GM21717 (cell line): ENCODE measurements around the gene BAIAP2.

Source experiments
- ATAC-seq: cut with Tn5 transposase; IDR thresholded peaks from one replicate; pipeline ENCODE4 v1.9.1; 2021; ENCODE audit warnings: mild to moderate bottlenecking, moderate library complexity; ENCODE audit not compliant: unreplicated experiment

BAIAP2 gene

GRCh38 chr17:81102352-81102751 is 67.4 kb downstream of the BAIAP2 start:
- ATAC-seq: no peak

- ATAC-seq: no peak
These were observed 67.9 kb downstream of the BAIAP2 start for GRCh38 chr17:81102869-81103268.

GRCh38 chr17:81103379-81103778 is 68.4 kb downstream of the BAIAP2 start:
- ATAC-seq: no peak

- ATAC-seq: no peak
These were observed 71.8 kb downstream of the BAIAP2 start for GRCh38 chr17:81106716-81107115.

DNA sequence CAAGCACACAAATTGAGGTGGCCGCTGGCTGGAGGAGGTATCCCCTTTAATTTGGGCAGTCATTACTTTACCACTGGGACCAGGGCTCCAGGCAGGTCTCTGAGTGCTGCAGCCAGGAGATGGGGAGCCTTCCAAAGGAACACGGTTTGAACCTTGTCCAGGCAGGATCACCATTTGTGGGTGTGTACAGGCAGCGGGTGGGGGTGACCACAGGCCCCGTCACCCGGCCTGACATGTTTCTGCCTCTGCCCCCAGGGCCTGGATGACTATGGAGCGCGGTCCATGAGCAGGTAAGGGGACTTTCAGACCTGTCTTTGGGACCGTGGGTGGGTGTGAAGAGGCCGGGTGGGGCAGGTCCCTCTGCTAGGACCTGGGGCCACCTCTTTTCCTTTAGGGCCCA is 73.3 kb downstream of the BAIAP2 start:
- no peak for ATAC-seq

DNA sequence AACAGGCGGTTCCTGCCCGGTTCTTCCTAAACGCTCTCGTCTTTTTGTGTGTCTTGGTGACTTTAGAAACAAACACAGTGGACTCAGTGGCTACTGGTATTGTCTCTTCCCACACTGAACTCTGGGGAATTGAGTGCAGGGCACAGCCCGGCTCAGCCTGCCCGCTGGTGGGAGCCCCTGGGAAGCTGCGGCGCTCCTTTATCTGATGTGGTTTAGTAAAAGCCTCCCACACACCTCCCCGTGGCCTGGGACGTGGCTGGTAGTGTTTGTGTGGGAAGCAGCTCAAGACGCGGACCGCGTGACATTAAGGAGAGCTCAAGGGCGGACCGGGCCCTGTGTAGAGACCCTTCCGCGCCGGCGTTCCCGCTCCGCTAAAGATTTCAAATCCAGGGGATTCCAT is 75.0 kb downstream of the BAIAP2 start:
- no peak for ATAC-seq

- ATAC-seq: no peak
These were observed 75.6 kb downstream of the BAIAP2 start for GRCh38 chr17:81110488-81111040.

- ATAC-seq: no peak
These were observed 76.1 kb downstream of the BAIAP2 start for GRCh38 chr17:81111066-81111465.

GRCh38 chr17:81112450-81112849 is 77.5 kb downstream of the BAIAP2 start:
- no peak for ATAC-seq

DNA sequence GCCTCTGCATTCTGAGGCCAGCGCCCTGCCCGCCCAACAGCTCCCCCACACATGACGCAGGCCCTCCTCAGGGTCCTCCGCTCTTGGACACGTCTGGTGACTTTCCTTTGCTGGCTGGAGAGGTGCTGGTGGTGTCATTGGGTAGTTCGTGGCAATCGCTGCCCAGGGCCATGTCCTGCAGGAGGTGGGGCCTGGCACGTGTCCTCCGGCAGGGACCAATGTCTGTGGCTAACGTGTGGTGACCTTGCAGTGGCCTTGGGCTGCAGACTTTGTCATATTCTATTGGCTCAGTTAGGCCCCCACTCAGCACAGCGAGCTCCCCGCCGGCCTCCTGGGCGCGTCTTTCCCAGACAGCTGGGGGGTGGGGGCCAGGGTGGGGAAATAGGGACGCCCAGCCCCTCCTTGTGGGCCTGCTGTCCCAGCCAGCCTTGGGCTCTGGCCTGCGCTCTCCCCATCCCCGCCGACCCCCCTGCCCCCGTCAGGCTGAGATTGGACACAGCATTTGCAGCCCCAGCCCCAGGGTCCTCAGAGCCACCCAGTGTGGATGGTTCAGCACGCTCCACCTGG is 78.3 kb downstream of the BAIAP2 start:
- no peak for ATAC-seq

GRCh38 chr17:81114351-81115093 is 79.6 kb downstream of the BAIAP2 start:
- ATAC-seq: no peak

DNA sequence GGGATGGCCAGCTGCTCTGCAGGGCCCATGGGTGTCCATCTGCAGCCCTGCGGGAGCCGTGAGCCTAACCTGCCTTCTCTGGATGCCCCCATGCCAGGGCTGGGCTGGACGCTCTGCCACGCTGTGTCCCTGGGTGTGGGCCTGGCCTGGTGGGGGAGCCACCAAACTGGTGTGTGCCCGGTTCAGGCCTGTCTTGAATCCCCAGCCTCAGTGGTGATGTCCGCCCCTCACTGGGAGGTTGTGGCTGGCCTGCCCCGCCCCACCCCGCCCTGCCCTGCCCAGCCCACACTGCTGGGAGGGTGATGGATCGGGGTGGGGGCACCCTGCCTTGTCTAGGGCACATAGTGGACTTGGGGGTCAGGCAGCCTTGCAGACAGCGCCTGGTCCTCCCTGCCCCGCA is 80.3 kb downstream of the BAIAP2 start:
- no peak for ATAC-seq

DNA sequence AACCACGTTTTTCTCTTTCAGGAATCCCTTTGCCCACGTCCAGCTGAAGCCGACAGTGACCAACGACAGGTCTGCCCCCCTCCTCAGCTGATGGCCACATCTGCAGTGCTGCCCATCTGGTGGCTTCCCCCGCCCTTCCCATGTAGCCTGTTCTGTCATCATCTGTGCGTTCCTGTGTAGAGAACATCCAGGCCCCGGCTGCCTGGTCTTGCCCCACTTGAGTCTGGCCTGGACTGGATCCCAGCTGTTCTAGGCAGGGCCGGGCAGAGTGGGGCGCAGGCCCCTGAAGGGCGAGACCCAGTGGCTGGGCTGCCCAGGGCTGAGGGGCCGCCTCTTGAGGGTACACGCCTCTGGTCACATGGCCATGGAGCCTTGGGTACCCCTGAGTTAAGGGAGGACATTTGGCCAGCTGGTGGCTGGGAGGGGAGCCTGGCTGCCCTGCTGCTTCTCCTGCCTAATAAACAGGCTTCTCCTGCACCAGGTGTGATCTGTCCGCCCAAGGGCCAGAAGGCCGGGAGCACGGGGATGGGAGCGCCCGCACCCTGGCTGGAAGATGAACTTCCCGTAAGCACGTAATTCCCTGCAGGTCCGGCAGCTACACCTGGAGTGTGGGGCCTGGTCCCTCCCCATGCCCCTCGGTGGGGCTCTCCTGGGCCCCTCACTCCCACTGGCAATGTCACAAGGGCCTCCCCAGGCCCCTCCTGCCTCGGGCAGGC is 81.0 kb downstream of the BAIAP2 start:
- no peak for ATAC-seq

DNA sequence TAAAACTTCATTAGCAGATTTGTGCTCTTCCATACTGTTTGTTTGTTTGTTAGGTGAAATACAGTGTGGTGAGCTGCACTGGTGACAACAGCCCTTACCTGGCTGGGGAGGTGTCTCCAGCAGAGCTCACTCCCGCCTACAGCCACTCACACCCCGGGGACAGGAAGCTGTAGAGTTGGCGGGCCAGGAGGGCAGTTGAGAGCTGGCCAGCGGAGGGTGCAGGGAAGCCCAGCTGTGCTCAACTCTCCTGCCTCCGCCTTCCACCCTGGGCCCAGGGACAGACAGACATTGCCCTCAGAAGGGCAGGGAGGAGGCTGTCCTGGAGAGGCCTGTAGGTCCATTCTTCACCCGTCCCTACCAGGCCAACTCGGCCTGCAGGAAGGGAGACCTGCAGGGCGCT is 81.8 kb downstream of the BAIAP2 start:
- no peak for ATAC-seq

DNA sequence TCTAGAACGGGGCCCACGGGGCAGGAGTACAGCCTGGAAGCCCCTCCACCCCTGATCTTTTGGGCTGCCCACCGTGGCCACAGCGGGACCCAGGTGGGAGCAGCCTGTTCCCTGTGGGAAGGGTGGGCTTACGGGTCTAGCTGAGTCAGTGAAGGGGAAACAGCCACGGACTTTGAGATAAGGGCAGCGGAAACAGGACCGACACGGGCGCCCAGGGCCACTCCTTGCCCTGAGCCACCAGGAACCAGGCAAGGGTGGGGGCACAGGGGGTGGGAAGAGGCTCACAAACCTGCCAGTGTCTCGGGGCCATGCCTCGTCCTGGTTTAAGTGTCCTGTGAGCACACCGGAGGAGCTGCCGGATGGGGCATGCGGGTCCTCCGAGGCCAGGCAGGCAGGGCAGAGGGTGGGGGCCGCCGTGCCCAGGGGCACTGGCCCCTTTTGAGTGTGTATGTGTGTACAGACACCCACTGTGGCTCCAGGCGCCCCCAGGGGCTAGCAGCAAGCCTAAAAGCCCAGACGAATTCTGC is 82.8 kb downstream of the BAIAP2 start:
- no peak for ATAC-seq

GRCh38 chr17:81118308-81119221 is 83.6 kb downstream of the BAIAP2 start:
- no peak for ATAC-seq

DNA sequence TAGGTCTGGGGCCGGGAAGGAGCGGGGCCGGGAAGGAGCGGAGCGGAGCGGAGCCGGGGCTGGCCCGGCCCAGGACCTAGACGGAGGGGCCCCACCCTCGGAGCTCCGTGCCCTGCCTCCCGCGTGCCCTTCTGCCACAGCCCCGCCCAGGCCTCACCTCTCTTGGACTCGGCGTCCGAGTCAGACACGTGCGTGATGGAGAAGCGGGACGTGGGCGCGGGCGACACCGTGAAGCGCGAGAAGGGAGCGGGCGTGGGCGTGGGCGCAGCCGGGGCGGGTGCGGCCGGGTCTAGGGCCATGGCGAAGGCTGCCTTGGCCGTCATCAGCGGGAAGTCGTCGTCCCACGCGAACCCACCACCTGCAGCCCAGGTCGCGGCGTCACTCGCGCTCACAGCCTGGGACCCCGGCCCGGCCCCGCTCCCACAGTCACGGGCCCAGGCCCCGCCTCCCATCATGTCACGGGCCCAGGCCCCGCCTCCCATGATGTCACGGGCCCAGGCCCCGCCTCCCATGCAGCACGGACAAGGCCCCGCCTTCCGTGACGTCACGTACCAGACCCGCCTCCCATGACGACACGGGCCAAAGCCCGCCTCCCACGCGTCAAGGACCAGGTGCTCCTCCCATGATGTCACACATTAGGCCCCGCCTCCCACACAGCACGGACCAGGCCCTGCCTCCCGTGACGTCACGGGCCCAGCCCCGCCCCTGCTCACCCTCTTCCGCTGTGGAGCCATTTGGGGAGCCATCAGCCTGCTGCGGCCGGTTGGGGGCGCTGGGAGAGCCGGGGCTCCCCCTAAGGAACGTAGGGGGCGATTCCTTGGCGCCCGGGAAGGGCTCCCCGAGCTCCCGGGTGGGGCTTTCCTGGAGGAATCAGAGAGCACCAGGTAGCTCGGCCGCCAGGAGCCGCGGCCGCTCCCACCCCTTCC is 84.5 kb downstream of the BAIAP2 start:
- ATAC-seq: no peak

DNA sequence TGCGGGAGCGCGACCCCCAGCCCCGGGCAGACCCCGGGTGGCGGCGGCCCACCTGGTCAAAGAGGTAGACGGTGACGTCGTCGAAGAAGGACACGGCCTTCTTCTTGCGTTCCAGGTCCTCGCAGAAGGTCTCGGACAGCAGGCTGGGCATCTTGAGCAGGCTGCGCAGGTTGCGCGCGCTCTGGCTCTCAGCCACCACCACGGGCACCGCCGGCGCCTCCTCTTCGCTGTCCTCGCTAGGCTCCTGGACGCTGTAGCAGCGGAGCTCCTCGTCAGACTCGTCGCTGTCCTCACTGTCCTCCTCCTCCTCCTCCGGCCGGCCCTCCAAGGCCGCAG is 85.2 kb downstream of the BAIAP2 start:
- no peak for ATAC-seq

DNA sequence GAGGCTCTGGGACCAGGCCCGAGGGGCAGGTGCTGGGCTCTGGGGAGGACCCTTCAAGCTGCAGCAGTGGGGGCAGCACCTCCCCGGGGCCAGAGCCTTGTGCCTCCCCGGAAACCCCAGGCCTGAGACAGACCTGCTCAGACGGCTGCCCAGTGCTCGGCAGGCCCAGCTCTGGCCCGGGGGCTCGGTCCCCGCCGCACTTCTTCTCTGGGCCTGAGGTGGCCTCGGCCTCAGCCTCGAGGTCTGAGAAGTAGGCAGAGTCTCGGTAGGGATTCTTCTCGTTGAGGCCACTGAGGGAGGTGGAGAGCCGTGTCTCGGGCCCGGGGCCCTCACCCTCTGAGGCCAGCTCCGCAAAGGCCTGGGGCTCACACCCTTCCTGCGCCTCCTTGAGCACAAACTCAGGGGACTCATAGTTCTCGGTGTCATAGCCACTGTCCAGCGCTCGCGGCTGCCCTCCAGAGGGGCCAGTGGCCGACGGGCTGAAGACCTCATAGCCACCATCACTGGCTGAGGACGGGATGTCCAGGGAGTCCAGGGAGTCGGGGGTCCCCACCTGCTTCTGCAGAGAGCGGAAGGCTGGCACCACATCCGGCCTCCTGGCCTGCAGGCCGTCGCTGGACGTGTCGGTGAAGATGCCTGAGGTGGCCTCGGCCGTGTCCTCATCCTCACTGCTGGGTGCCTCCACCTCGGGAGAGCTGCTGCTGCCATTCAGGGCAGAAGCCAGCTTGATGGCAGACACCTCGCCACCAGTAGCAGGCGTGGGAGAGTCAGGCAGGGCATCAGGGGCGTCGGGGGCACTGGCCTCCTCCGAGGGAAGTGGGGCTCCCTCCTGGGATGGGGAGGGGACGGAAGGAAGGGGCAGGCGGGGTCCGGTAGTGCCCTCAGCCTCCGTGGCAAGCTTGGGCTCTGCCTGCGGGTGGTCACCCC is 86.0 kb downstream of the BAIAP2 start:
- no peak for ATAC-seq
